ENCODE results near the gene ATXN10.
A peak's percentile ranks its signal among the peaks of the same experiment; 100 is the strongest.

The ATXN10 gene

DNA sequence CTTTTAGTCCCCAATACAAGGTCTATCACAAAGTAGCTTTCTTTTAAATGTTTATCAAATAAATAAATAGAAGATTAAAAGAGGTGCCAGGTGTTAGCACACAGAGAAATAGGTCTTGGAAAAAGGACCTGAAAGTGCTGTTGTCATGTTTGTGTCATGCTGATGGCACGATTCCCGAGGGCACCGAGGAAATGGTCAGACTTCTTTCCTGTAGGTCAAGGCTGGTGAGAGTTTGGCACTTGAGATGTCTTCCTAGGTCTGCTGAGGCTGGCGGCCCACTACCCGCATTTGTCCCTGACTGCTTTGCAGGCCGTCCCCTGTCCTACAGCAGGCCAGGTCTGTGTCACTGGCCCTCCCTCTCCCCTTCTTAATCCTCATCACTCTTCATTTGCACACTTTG is 112.1 kb downstream of the ATXN10 start:
- ATAC-seq (ENCODE audit: low read depth) = no peak
- Histone ChIP-seq H3K27ac (ENCODE audit: poor library complexity, severe bottlenecking) (no peak overlapping the region), H3K4me1 (ENCODE audit: insufficient read depth, poor library complexity, severe bottlenecking) (peaks cover 20% of the 10 kb centered on the region), H3K36me3 (ENCODE audit: low read depth) (no peaks in the 10 kb centered on the region; the same call in 1 of the 2 replicates), H3K27me3 (ENCODE audit: insufficient read depth, poor library complexity, severe bottlenecking) (no peaks in the 10 kb centered on the region), H3K4me3 (ENCODE audit: severe bottlenecking) (no peak overlapping the region), H3K9me3 (ENCODE audit: severe bottlenecking) (no peaks in the 10 kb centered on the region)
- TF ChIP-seq, protein P1, sequence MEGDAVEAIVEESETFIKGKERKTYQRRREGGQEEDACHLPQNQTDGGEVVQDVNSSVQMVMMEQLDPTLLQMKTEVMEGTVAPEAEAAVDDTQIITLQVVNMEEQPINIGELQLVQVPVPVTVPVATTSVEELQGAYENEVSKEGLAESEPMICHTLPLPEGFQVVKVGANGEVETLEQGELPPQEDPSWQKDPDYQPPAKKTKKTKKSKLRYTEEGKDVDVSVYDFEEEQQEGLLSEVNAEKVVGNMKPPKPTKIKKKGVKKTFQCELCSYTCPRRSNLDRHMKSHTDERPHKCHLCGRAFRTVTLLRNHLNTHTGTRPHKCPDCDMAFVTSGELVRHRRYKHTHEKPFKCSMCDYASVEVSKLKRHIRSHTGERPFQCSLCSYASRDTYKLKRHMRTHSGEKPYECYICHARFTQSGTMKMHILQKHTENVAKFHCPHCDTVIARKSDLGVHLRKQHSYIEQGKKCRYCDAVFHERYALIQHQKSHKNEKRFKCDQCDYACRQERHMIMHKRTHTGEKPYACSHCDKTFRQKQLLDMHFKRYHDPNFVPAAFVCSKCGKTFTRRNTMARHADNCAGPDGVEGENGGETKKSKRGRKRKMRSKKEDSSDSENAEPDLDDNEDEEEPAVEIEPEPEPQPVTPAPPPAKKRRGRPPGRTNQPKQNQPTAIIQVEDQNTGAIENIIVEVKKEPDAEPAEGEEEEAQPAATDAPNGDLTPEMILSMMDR (IDR thresholded peaks at IDR 0.05; ENCODE audit: poor library complexity, severe bottlenecking) = no peak
- no peak for DNase-seq (ENCODE audit: low spot score)

DNA sequence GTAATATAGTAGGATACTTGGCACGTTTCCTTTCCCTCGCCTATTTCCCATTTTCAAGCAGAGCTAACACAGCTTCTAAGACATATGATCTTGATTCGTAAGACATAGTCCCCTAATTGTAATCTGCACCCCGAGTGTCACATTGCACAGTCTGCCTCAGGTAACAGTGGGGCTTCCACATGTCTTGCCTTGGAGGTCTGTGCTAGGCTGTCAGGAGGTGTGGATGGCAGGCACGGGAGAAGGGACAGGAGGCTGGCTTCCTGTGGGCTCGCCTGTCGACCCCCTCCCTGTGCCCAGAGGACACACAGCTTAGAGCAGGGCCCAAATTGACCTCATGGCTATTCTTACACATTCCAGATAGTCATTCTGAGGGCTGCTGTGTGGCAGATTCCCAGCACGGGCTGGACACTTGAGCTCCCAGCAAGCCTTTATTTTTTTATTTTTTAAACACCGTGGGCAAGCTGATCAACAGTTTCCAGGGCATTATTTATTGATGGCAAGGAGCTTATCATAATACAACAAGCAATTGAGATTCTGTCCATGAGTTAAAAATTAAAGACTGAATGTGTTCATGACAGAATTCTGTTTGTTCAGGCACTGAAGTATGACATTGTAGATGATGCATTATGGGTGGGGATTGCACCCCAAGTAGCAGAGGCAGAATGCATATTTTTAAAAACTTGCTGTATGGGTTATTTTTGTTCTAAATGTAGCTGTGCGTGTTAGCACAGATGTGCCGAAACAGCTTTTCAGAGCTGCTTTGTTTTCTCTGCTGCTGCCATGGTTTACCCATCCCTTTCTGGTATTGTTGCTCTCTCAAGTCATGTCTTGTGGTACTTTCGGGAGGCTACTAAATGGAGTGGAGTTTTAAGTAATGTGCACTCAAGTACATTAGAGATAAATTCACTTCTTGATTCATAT is 113.0 kb downstream of the ATXN10 start:
- DNase-seq (ENCODE audit: low spot score) (no peak), ATAC-seq (ENCODE audit: low read depth) (no peak)
- Histone ChIP-seq H3K36me3 (ENCODE audit: low read depth) (no peaks in the 10 kb centered on the region; the same call in 1 of the 2 replicates), H3K4me1 (ENCODE audit: insufficient read depth, poor library complexity, severe bottlenecking) (peaks cover 20% of the 10 kb centered on the region), H3K9me3 (ENCODE audit: severe bottlenecking) (no peaks in the 10 kb centered on the region), H3K4me3 (ENCODE audit: severe bottlenecking) (no peak overlapping the region), H3K27ac (ENCODE audit: poor library complexity, severe bottlenecking) (peak overlapping the region; percentile 39), H3K27me3 (ENCODE audit: insufficient read depth, poor library complexity, severe bottlenecking) (no peaks in the 10 kb centered on the region)
- TF ChIP-seq, protein P1 (IDR thresholded peaks at IDR 0.05; ENCODE audit: poor library complexity, severe bottlenecking) = no peak

DNA sequence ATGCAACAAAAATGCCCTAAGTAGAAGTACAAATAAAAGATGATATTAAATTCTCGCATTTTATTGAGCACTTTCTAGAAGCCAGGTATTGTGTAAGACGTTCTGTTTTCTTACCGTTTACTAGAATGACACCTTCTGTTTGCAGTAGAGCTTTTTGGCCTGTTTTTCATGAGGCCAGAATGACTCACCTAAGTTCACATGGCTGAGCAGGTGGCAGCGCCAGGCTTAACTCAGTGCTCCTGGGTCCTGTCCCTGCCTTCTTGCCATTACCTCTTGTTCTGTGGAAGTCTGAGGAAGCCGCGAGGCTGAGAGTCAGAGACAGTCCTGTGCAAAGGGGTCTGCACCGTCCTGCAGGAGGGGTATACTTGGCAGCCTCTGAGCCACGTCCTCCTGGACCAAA is 113.8 kb downstream of the ATXN10 start:
- no peaks in the 10 kb centered on the region for H3K27me3 ChIP-seq (ENCODE audit: insufficient read depth, poor library complexity, severe bottlenecking)
- H3K9me3 ChIP-seq (ENCODE audit: severe bottlenecking) = no peaks in the 10 kb centered on the region
- DNase-seq (ENCODE audit: low spot score) (no peak), ATAC-seq (ENCODE audit: low read depth) (peak; percentile 93)
- H3K27ac ChIP-seq (ENCODE audit: poor library complexity, severe bottlenecking) = peak overlapping the region; percentile 39
- no peak overlapping the region for H3K4me3 ChIP-seq (ENCODE audit: severe bottlenecking)
- H3K4me1 ChIP-seq (ENCODE audit: insufficient read depth, poor library complexity, severe bottlenecking) = peaks cover 20% of the 10 kb centered on the region
- H3K36me3 ChIP-seq (ENCODE audit: low read depth) = no peaks in the 10 kb centered on the region; the same call in 1 of the 2 replicates
- TF ChIP-seq, protein P1 (IDR thresholded peaks at IDR 0.05; ENCODE audit: poor library complexity, severe bottlenecking) = no peak

DNA sequence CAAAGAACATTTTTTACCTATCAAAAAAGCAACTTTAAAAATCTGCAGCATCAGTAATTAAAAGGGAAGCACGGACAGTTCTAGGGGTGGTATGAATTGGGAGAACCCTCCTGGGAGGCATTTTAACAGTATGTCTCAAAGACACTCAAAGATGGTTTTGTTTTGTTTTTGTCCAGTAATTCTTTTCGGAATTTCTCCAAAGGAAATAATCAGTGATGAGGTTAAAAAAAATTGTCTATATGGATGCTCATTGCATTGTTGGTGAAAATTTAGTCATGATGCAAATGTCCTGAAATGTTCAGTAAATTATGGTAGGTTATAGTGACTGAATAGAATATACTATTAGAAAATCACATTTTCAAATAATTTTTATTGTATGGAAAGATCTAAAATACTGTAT is 115.1 kb downstream of the ATXN10 start:
- Histone ChIP-seq H3K36me3 (ENCODE audit: low read depth) (no peaks in the 10 kb centered on the region; the same call in 1 of the 2 replicates), H3K27ac (ENCODE audit: poor library complexity, severe bottlenecking) (no peak overlapping the region), H3K9me3 (ENCODE audit: severe bottlenecking) (no peaks in the 10 kb centered on the region), H3K4me1 (ENCODE audit: insufficient read depth, poor library complexity, severe bottlenecking) (peaks cover 15% of the 10 kb centered on the region), H3K27me3 (ENCODE audit: insufficient read depth, poor library complexity, severe bottlenecking) (no peaks in the 10 kb centered on the region), H3K4me3 (ENCODE audit: severe bottlenecking) (no peak overlapping the region)
- no peak for ATAC-seq (ENCODE audit: low read depth)
- no peak for DNase-seq (ENCODE audit: low spot score)
- TF ChIP-seq, protein P1 (IDR thresholded peaks at IDR 0.05; ENCODE audit: poor library complexity, severe bottlenecking) = no peak

DNA sequence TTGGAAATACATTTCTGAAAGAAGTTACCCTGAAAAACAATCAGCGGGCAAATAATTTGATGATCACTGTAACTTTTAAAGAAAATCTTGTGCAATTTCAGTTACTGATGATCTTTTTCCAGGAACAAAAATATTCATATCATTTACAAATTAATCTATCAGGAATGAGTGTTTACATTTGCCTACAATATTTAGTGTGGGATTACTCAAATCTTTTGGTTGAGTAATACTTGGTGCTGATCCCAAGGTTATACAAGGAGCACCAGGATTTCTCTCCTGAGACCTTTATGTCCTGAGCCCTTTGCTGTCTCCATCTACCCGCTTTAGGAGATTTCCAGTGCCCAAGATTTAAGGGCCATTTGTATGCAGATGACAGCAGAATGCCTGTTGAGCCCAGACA is 116.1 kb downstream of the ATXN10 start:
- DNase-seq (ENCODE audit: low spot score) = no peak
- Histone ChIP-seq H3K9me3 (ENCODE audit: severe bottlenecking) (no peaks in the 10 kb centered on the region), H3K27ac (ENCODE audit: poor library complexity, severe bottlenecking) (no peak overlapping the region), H3K4me3 (ENCODE audit: severe bottlenecking) (no peak overlapping the region), H3K4me1 (ENCODE audit: insufficient read depth, poor library complexity, severe bottlenecking) (peaks cover 14% of the 10 kb centered on the region), H3K36me3 (ENCODE audit: low read depth) (no peaks in the 10 kb centered on the region; the same call in 1 of the 2 replicates), H3K27me3 (ENCODE audit: insufficient read depth, poor library complexity, severe bottlenecking) (no peaks in the 10 kb centered on the region)
- TF ChIP-seq, protein P1 (IDR thresholded peaks at IDR 0.05; ENCODE audit: poor library complexity, severe bottlenecking) = no peak
- ATAC-seq (ENCODE audit: low read depth) = no peak

Data from RWPE2 (cell line).